ENCODE data around the gene C1orf116.

The C1orf116 gene

DNA sequence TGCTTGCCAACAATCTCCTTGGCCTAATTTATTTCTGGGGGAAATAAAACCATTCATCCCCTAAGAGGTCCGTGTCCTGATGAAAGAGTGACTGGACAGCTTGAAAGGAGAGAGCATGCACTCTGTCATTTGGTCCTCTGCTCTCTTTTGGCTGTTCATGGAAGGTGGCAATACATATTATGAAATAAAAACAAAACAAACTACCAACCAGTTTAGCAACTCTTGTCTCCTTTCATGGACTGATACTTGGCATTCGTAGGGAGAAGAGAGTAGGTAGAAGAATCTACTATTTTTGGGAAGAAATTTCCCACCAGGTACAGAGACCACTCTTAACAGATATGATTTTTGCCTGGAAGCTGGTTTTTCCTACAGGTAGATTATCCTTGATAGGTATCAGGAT, 746 bp upstream of the C1orf116 start:
- no peak for ATAC-seq
- TF ChIP-seq ZNF8 (CRISPR knock-in tag; IDR thresholded peaks at IDR 0.05): no peak
- TF ChIP-seq SNAI2 (CRISPR knock-in tag; IDR thresholded peaks at IDR 0.05): no peak
- TF ChIP-seq, protein P1, sequence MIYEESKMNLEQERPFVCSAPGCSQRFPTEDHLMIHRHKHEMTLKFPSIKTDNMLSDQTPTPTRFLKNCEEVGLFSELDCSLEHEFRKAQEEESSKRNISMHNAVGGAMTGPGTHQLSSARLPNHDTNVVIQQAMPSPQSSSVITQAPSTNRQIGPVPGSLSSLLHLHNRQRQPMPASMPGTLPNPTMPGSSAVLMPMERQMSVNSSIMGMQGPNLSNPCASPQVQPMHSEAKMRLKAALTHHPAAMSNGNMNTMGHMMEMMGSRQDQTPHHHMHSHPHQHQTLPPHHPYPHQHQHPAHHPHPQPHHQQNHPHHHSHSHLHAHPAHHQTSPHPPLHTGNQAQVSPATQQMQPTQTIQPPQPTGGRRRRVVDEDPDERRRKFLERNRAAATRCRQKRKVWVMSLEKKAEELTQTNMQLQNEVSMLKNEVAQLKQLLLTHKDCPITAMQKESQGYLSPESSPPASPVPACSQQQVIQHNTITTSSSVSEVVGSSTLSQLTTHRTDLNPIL (CRISPR knock-in tag; IDR thresholded peaks at IDR 0.05; ENCODE audit: low read depth): no peak

DNA sequence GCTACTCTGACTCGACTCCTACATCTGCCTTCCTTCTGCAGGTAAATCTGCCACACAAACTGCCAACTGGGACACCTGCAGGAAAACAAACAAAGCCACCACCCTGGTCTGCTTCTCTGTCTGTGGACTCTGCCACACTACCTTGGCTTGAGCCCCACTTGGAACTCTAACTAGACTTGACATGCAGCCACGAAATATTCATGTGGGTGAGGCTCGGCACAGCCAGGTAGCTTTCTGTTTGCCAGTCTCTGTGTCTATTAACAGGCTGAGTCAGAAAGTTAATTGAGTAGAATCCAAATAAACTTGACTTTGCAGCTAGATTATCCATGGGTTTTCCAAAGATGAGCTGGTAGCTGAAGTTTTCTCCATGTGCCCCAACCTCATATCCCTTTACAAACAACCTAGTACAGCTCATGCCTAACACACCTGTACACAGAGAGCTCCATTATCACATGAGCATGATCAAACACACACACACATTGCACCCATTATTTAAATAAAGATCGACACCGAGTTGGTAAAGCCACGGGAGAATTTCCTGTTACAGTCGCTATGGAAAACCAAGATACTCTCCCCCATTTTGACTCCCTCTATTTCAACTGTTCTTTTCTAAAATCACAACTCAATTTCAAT, 808 bp downstream of the C1orf116 start:
- ATAC-seq: no peak
- TF ChIP-seq ARNTL (CRISPR knock-in tag; IDR thresholded peaks at IDR 0.05; ENCODE audit: borderline replicate concordance, low read depth) (no peak), TCF4 (CRISPR knock-in tag; IDR thresholded peaks at IDR 0.05; ENCODE audit: borderline replicate concordance) (no peak)
- TF ChIP-seq, protein P1 (CRISPR knock-in tag; IDR thresholded peaks at IDR 0.05; ENCODE audit: low read depth): no peak
- TF ChIP-seq, protein P2, sequence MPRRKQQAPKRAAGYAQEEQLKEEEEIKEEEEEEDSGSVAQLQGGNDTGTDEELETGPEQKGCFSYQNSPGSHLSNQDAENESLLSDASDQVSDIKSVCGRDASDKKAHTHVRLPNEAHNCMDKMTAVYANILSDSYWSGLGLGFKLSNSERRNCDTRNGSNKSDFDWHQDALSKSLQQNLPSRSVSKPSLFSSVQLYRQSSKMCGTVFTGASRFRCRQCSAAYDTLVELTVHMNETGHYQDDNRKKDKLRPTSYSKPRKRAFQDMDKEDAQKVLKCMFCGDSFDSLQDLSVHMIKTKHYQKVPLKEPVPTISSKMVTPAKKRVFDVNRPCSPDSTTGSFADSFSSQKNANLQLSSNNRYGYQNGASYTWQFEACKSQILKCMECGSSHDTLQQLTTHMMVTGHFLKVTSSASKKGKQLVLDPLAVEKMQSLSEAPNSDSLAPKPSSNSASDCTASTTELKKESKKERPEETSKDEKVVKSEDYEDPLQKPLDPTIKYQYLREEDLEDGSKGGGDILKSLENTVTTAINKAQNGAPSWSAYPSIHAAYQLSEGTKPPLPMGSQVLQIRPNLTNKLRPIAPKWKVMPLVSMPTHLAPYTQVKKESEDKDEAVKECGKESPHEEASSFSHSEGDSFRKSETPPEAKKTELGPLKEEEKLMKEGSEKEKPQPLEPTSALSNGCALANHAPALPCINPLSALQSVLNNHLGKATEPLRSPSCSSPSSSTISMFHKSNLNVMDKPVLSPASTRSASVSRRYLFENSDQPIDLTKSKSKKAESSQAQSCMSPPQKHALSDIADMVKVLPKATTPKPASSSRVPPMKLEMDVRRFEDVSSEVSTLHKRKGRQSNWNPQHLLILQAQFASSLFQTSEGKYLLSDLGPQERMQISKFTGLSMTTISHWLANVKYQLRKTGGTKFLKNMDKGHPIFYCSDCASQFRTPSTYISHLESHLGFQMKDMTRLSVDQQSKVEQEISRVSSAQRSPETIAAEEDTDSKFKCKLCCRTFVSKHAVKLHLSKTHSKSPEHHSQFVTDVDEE (CRISPR knock-in tag; IDR thresholded peaks at IDR 0.05): no peak

DNA sequence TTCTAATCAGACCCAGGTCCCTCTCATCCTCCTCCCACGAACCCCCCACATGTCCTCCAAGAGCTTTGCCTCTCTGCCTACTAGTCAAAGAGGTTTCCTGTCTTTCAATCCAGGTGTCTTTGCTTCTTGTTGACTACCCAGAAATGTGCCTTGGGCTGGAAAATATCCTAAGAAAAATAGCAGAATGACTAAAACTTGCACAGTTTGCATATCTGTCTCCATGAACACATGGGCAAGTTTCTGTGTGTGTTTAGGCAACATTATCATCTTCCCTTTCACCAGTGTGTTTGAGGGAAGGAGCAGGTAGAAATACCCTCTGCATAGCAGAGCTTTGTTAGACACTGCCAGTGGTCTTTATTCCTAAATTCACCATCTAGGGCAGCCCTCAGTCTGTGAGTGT, 1.5 kb downstream of the C1orf116 start:
- TF ChIP-seq, protein P1 (CRISPR knock-in tag; IDR thresholded peaks at IDR 0.05; ENCODE audit: low read depth): no peak
- TF ChIP-seq GLIS3 (CRISPR knock-in tag; IDR thresholded peaks at IDR 0.05): no peak
- no peak for TF ChIP-seq PPARA (CRISPR knock-in tag; IDR thresholded peaks at IDR 0.05; ENCODE audit: borderline replicate concordance)
- no peak for TF ChIP-seq ESRRG (CRISPR knock-in tag; IDR thresholded peaks at IDR 0.05)
- TF ChIP-seq, protein P3, sequence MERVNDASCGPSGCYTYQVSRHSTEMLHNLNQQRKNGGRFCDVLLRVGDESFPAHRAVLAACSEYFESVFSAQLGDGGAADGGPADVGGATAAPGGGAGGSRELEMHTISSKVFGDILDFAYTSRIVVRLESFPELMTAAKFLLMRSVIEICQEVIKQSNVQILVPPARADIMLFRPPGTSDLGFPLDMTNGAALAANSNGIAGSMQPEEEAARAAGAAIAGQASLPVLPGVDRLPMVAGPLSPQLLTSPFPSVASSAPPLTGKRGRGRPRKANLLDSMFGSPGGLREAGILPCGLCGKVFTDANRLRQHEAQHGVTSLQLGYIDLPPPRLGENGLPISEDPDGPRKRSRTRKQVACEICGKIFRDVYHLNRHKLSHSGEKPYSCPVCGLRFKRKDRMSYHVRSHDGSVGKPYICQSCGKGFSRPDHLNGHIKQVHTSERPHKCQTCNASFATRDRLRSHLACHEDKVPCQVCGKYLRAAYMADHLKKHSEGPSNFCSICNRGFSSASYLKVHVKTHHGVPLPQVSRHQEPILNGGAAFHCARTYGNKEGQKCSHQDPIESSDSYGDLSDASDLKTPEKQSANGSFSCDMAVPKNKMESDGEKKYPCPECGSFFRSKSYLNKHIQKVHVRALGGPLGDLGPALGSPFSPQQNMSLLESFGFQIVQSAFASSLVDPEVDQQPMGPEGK (CRISPR knock-in tag; IDR thresholded peaks at IDR 0.05; ENCODE audit: borderline replicate concordance): no peak
- TF ChIP-seq, protein P2 (CRISPR knock-in tag; IDR thresholded peaks at IDR 0.05): no peak
- TF ChIP-seq ZFP3 (CRISPR knock-in tag; IDR thresholded peaks at IDR 0.05): no peak
- ATAC-seq: no peak

DNA sequence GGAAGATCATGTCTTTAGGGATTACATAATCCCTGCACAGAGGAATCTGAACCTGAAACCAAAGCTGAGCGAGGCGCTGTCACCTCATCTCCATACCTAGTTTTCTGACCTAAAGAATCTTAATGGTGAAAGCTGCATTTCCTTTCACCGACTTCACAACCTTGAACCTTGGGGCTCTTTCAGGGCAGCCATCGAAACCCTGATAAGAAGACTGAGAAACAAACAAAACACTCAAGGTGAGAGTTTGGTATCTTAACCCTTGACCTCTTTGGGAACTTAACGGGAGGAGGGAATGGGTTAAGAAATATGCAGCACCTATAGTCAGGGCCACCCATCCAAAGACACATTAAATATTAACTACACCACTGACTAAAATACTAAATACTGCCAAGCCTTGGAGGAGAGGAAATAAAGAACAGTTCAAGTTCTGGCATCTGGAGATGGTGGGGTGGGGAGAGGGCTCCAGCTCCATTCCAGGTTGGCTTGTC, 2.0 kb downstream of the C1orf116 start:
- no peak for TF ChIP-seq SNAI2 (CRISPR knock-in tag; IDR thresholded peaks at IDR 0.05)
- TF ChIP-seq ISL1 (CRISPR knock-in tag; IDR thresholded peaks at IDR 0.05): no peak
- no peak for TF ChIP-seq ARNTL (CRISPR knock-in tag; IDR thresholded peaks at IDR 0.05; ENCODE audit: borderline replicate concordance, low read depth)
- no peak for TF ChIP-seq TOX (CRISPR knock-in tag; IDR thresholded peaks at IDR 0.05; ENCODE audit: borderline replicate concordance)
- no peak for TF ChIP-seq ZFP3 (CRISPR knock-in tag; IDR thresholded peaks at IDR 0.05)
- no peak for TF ChIP-seq PPARA (CRISPR knock-in tag; IDR thresholded peaks at IDR 0.05; ENCODE audit: borderline replicate concordance)
- no peak for TF ChIP-seq ESRRG (CRISPR knock-in tag; IDR thresholded peaks at IDR 0.05)
- TF ChIP-seq TCF4 (CRISPR knock-in tag; IDR thresholded peaks at IDR 0.05; ENCODE audit: borderline replicate concordance): no peak
- TF ChIP-seq ZNF70 (CRISPR knock-in tag; IDR thresholded peaks at IDR 0.05): no peak
- TF ChIP-seq, protein P2 (CRISPR knock-in tag; IDR thresholded peaks at IDR 0.05): no peak
- TF ChIP-seq BACH2 (CRISPR knock-in tag; IDR thresholded peaks at IDR 0.05; ENCODE audit: borderline replicate concordance): no peak
- no peak for TF ChIP-seq ZFP30 (CRISPR knock-in tag; IDR thresholded peaks at IDR 0.05)
- no peak for TF ChIP-seq ZNF8 (CRISPR knock-in tag; IDR thresholded peaks at IDR 0.05)
- TF ChIP-seq, protein P3 (CRISPR knock-in tag; IDR thresholded peaks at IDR 0.05; ENCODE audit: borderline replicate concordance): no peak
- ATAC-seq: no peak

All from SK-N-SH treated with all-trans-retinoic acid at 6 μM for 48 hours (cell line).